Occipital lobe (tissue), 2 donors: ENCODE measurements around the gene UROC1. TPM values are rescaled to one million over a fixed set of nuclear protein-coding genes. Genes with fewer than 3 reads are reported as not detected.

Experiments
- DNase-seq: peaks from one replicate; lab custom pipeline; 2025; lab: John Stamatoyannopoulos, UW
- total RNA-seq: library from RNA; depleted of rRNA; stranded (reverse); fragments of >200 nt; gene quantifications from one replicate; pipeline ENCODE4 v1.2.3, GENCODE V29; 2014

Gene UROC1
- total RNA-seq, 1 donor from 2014 or later = not detected

DNA sequence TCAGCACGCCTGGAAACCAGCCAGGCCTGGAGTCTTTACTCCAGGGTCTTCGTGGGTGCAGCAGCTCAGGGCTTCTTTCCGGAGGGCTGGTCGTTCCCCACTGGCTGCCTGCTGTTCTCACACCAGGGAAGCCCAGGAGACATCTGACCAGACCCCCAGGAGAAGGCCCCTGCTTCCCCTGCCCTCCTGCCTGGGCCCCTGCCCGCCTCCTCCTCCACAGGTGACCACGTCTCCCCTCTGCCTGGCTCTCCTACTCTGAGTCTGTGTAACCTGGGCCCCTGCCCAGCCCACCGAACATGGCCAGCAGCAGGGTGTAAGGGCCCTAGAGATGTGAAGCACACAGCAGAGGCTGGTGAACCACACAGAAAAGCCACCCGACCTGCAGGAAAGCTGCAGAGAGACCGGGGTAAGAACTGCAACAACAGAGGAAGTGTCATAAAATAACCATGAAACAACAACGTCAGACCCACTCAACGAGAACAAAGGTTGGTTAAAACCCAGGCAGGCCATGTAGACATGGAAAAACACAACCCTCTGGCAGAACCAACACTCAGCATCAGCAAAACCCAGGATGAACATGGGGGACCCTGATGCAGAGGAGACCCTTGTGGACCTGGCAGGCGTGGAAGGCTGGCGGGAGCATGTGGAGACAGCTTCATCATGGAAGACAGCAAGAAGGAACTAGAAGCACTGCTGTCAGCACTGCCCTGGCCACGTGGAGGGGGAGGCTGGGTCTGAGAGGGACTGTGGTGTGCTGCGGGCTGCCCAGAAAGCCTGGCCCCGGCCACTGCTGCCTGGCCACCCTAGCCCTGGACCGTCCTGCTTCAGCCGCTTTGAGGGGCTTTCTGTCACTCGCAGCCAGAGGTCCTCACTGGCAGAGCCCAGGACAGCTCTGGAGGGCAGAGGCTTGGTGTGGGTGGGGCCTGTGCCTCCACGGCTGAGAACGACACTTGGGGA lies 20.4 kb downstream of the UROC1 start:
- DNase-seq = no peak

DNA sequence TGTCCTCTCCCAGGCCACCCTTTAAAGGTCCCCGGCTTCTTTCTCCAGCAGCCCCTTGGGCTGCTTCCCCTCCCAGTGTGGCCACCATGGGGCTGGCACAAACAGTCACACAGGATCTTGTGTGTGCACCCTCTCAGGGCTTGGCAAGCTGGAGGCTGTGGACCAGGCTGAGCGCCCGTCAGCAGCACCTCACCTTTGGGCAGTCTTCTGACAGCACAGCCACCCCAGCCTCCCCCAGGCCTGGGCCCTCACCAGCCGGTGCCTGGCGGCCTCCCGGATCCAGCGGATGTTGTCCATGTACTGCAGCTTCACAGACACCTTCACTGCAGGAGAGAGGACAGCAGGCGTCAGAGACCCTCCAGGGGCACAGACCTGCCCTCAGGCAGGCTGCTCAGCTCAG lies 21.8 kb downstream of the UROC1 start:
- DNase-seq = no peak

DNA sequence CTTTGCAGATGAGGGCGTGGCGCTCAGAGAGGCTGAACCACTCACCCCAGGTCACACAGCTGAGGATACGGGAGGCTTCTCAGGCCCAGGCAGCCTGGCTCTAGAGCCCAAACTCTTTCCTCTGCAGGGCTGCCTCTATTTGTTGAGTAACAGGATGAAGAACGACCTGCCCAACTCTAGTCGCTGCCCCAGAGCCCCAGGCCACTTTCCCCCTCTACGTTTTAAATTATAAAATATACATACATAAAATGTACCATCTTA lies 22.7 kb downstream of the UROC1 start:
- DNase-seq = no peak

DNA sequence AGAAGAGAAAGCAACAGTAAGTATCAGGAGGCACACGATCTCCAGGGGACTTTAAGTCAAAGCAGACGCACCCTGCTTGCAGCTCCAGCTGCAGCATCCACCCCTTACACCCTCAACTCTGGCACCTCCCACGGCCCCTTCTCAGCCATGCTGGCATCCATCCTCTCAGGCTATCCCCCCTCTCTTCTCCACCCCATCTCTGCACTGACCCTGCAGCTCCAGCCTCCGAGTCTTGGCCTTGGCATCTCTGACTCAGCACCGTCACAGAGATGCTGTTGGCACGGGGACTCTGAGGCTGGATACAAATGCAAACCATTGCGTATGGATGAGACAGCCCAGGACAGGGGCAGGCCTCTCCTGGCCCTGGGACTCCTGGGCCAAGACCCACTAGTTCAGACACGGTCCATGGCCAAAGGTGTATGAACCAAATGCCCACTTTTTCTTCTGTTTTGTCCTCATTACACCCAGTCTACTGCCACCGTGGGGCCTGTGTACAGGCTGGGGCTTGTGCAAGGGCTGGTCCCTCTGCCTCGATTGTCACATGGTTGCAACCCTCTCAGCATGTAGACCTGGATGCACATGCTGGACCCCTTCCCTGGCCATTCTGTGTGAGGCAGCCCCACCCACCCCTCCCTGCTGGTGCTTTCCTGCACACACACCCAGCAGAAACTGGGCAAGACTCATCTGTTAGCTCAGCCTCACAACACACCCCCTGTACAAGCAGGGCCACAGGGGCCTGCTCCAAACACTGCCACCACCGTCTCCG lies 23.2 kb downstream of the UROC1 start:
- peak; percentile 48 for DNase-seq

DNA sequence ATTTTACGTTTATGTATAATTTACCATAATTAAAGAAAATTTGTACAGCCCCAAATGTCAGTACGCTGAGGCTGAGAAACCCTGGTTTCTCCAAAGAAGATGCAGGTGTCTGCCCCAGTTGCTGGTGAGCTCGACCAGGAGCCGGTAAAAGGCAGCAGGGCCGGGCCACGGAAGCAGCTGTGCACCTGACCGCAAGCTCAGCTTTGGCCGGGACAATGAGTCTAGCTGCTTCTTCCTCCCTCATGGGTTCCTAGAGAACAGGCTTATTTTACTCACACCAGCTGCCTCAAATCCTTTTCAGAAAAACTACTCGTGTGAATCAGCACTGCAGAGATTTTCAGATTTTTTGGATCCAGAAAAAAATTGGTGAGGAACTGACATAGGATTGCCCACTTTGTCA lies 23.8 kb downstream of the UROC1 start:
- no peak for DNase-seq

DNA sequence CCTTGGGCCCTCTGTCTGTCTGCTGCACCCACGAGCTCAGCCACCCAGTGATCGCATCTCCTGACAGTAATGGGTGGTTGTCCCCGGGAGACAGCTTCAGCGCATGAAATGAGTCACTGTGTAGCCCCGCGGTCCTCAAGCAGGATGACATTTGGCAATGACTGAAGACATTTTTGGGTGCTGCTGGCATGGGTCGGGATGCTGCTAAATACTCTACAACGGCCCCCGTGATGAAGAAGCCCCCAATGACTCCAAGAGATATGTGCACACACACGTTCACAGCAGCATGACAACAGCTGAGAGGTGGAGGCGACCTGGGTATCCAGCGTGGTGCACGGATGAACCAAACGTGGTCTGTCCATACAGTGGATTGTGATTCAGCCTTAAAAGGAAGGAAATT lies 24.5 kb downstream of the UROC1 start:
- no peak for DNase-seq

DNA sequence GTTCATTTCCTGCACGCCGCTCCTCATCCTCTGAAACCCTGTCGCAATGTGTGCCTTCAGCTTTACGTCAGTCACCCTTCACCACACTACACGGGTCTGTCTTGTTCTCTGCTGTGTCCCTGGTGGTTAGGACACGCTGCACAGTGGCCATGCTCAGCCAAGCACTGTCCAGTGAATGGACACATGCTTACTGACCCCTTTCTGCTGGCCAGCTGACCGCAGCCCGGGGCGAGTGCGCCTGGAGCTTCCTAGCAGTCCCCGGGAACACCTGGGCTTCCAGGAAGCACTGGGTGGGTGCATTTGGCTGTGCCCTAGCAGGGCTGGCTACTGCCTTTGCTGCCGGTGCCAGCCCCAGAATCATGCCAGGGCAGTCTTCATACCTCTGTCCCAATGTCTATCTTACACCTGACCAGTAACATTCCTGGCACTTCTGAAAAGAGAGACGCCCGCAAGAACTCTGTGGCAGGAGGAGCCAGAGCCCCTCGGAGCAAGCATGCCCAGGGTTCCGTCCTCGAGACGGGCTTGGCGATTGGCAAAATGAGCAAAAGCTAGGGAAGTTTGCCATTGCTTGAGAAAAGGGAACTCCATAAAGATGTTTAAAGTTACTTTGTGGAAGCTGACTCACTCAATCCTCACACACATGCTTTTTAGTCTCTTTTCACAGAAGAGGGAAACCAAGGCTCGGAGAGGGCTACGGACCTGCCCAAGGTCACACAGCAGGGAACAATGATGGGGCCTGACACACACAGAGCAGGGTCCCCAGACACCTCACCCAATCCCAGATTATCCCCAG lies 26.2 kb downstream of the UROC1 start:
- DNase-seq = no peak

DNA sequence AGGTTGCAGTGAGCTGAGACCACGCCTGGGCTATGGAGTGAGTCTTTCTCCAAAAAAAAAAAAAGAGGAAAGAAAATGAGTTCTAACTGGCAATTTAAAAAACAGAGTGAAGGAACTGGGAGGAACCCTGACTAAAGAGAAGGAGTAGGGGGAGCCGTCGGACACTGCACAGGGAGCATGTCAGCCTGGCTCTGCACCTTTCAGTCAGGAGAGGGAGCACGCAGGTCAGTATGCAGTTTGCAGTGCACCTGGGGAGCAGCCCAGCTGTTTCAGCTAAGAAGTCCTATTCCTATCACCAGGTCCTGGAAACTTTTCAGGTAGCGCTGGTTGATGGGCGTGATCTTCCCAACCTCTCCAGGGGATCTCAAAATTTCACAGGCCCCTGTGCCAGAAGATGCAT lies 27.0 kb downstream of the UROC1 start:
- no peak for DNase-seq

DNA sequence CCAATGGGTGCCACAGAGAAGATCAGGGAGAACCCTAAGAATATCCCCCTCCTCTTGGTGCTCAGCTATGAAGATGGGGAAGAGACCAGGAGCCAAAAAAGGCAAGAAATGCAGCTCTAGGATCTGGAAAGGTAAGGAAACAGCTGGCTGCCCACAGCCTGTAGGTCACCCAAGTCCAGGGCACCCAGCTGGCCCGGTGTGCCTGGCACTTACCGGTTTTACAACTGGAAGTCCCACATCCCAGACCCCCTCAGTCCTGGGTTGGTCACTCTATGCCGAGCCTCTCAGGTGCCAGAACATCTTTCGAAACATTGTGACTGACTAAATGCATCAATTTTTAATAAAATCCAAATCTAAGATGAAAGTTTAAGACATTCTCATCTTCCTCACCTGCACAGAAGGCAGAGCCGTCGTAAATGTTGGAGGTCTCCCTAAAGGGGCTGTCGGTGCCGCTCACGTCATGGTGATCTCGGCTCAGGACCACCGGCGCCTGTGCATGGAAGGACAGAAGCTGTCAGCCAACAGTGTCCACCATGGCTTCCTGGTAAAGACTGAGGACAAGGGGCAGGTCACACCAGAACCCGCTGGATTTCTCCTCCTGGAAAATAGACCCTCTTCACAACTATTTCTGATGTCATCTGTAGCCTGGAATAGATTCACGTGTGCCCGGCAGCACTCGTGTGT lies 28.5 kb downstream of the UROC1 start:
- no peak for DNase-seq

DNA sequence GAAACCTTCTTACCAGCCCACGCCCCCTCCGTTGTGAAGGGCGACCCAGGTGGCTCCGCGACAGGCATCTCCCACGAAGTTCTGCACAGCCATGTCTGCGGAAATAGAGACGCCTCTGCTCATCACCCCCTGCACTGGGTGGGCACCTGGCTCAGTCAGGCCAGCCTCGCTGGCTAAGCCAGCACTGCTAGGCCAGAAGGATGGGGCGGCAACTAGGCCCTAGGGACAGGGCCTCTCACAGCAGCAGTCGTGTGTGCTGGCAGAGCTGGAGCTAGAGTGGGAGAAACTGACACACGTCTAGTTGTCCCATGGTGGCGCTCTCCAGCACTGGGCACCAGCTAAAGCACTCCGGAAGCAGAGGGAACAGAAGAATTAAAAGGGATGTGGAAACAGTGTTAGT lies 29.4 kb downstream of the UROC1 start:
- DNase-seq = no peak

DNA sequence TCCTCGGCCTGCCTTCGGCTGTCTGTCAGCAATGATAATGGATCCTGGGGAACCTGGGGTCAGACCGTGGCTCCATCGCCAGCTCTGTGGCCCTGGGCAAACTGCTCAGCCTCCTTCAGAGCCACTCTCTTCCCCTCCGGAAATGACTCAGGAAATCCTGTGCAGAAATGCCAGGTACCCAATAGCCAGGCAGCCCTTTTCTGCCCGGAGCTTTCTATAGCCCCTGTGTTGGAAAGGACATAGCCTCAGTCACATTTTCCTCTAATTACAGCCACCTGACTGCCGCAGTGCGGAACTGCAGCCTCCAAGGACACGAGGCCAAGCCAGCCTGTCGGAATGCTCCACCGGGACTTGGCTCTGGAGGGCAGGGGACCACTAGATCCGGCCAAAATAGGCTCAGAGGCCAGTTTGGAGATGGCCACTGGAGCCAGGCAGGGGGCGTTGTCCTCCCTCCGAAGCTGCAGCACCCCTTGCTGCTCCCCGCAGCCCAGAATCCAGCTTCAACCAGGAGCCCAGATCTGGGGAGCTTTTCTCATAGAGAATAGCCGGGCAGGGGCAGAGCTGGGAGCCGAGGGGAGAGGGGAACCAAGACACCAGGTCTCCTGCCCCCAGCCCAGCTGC lies 30.3 kb downstream of the UROC1 start:
- no peak for DNase-seq

DNA sequence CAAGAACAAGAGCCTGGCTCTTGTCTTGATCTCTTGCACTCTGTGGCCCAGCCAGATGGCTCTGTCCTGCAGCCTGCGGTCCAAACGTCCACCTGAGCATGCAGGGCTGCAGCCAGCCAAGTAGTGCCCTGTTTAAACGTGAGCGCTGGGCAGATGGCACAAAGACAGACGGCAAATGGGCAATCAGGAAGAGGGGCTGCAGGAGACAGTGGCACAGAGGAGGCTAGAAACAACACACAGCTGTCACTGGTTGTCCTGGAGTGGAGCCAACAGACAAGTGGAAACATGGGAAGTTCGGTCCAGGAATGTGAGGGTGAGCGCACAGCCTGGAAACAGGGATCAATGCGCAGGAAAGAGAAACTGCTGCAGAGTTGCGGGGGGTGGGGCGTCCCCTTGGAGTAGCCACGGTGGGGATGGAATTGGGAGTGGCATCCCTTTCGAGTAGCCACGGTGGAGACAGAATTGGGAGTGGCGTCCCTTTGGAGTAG lies 31.2 kb downstream of the UROC1 start:
- DNase-seq = no peak

DNA sequence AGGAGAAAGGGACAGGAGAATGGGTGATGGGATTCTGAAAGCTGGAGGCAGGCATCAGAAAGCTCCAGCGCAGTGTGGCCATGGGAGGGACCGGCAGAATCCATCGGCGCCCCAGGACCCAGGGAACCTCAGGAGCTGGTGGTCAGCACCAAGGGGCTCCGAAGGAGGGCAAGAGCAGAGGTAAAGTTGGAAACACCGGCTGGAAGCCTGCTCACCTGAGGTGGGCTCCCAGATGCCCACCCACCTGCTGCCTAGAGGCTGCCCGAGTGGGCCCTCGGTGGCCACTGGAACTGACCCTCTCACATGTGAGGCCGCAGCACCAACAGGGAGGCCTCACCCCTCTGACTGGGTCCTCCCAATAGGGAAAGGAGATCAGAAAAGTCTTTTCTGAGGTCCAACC lies 31.6 kb downstream of the UROC1 start:
- DNase-seq = no peak

DNA sequence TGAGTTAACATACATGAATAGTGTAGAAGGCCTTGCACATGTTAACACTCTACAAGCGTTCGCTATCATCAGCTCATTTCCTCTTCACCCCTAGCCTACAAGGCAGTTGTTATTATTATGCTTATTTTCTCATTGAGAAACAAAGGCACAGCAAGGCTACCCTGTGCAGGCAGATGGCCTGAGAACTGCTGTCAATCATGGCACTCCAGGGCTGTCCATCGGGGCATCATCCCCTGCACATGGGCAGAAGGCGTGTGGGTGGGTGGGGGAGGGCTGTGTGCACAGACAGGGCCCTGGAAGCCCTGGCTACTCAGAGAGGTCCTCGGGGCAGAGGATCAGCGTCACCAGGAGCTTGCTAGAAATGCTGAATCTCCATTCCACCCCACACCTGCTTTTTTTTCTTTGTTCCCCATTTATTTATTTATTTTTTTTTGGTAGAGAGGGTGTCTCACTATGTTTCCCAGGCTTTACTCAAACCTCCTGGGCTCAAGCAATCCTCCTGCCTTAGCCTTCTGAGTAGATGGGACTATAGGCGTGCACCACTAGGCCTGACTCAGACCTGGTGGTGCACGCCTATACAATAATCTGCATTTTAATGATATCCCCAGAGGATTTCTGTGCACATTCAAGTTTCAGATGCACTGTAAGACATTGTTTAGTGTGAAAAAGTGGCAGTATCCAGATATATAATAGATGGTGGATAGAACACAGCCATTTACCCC lies 32.2 kb downstream of the UROC1 start:
- DNase-seq = no peak

DNA sequence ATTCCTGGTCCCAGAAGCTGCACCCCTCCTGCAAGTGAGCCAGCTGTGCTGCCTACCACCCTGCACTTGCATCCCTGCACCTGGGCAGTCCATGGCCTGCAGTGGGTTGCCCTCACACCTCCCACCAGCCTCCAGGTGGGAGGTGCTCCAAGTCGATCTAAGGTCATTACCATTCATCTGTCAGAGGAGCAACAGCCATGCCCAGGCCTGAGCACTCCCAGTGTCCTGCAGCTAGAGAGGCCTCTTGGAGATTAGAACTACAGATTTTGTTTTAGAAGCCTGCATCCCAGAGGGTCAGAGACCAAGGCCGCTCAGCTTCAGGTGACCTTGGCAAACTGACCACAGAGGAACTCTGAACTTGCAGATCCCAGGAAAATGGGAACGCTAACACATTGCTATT lies 32.9 kb downstream of the UROC1 start:
- DNase-seq = no peak

DNA sequence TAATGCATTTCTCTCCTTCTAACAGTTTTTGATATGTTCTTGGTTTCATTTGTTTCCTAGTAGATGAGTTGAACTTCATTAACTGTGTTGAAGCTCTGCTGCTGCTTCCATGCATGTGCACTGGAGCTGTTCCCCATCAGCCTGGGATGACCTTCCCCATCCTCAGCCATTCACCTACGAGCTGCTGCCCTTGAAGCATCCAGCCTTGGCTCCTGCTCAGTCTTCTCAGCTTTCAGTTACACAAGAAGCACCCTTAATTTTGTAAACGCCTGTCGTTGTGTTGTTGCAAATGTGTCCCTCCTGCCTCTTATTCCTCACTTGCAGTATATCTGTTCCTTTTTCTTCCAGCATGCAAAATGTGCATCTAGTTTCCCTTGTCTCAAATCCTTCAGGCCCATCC lies 33.4 kb downstream of the UROC1 start:
- DNase-seq = no peak

DNA sequence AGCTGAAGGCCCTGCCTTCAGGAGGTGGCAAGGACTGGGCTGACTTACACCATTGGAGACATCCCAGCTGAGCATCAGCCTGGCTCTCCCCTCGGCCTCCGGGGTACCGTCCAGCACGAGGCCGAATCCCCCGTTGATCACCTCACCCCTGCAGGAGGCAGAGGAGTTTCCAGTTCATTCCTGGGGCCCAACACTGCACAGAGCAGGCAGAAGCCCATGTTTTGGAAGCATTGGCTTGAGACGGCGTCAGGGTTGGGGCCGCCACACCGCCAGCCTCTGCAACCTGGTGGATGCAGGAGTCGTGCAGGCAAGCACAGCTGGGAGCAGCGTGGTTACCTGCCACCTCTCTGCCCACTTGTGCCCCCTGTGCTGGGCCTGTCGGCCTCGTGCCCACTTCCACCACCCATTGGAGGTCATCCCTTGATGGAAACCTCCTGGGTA lies 34.2 kb downstream of the UROC1 start:
- no peak for DNase-seq

DNA sequence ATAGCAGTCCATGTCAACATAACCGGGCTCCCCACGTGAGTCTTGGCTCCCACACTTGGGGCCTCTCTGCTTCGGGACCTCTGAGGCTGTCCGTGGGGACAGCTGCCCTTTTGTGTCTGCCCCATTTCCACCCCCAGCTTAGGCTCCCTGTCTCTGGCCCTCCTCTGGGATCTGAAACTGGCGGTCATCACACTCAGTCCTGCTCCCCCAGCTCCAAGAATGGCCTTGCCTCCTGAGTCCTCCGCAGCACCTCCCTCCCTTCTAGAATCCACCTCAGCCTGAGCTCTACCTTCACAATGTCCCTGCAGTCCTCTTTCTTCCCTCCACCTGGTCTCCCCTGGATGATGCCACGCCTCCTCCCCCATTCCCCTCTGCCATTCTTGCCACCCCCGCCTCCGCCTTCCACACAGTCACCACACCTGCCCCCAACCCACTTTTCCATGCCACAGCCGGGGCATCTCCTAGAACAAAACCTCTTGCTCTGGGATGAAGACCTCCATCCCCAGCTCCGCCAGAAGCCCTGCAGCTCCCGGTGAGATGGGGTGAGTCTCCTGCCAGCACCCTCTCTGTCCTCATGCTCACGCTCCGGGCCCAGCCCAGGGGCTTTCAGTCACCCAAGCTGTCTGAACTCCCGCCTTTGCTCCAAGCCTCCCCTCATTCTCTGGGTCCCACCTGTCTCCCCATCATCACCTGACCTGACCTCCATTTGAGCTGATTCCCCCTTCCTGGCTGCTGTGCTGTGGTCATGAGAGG lies 34.9 kb downstream of the UROC1 start:
- DNase-seq = no peak

DNA sequence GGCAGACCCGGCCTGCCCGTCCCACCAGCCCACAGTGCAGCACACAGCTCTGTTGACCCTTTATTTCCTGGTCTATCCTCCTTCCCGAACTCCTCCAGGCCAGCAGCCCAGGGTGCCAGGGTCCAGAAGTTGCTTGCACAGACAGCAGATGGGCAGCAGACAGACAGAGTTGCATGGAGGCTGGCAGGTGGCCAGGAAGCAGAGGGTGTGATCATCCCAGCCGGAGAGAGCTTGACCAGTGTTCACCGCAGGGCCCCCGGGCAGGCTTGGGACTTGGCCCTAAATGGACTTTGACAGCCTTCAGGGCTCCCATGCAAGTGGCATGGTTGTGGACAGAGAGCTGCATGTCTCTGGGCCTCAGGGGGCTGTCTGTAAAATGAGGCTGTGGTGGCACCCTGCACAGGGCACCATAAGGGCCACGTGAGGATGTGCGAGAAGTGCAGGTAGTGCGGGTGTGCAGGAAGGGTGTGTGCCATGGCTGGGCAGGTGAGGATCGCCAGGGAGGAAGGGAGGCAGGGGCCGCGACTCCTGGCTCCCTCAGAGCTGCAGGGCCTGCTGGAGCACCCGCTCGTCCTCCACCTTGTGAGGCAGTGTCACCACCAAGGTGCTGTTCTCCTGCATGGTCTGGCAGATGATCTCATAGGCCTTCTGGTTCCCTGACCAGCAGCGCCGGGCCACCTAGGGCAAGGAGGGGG lies 35.6 kb downstream of the UROC1 start:
- no peak for DNase-seq
